SK-N-SH (cell line): ENCODE results near the gene GTF2H4. TPM values are rescaled to one million over a fixed set of nuclear protein-coding genes. Genes with fewer than 3 reads are reported as not detected.

Experiments used
- CTCF ChIA-PET: fragments of 300-600, 350-600 bp; formaldehyde crosslinking; extraction: SDS; loops from one replicate; lab custom pipeline; 2021; lab: Yijun Ruan, JAX
- POLR2A ChIA-PET: fragments of 350-600 bp; sonication (Branson Sonifier 250); formaldehyde crosslinking; extraction: SDS; loops from one replicate; lab custom pipeline; 2020; ENCODE audit warnings: antibody characterized with exemption, inconsistent platforms; lab: Yijun Ruan, JAX
- DNase-seq: peaks from one replicate; pipeline ENCODE4 v3.0.0; 2012
- H2AFZ ChIP-seq: fragments of 200-600 bp; sonication (generic); 2 replicates; pipeline ENCODE4 v1.8.1; 2016; ENCODE audit warnings: antibody characterized with exemption, mild to moderate bottlenecking, low read depth
- H3F3A ChIP-seq: fragments of 200-600 bp; sonication (generic); replicated peaks from 2 replicates; pipeline ENCODE3; 2016; ENCODE audit warnings: antibody characterized with exemption, mild to moderate bottlenecking; ENCODE audit not compliant: insufficient read depth
- H3K27ac ChIP-seq, 2 experiments: fragments of 200-500 bp in 1 of 2; fragments of 200-600 bp in 1 of 2; sonication (Bioruptor generic) in 1 of 2; sonication (generic), shearing (Covaris generic) in 1 of 2; 2 replicates each; pipeline versions ENCODE4 v1.5.1 to v1.6.1; 2014 to 2016; ENCODE audit warnings: low read depth in 2 of 2, inconsistent platforms in 1 of 2, low read length in 1 of 2, mild to moderate bottlenecking in 1 of 2, mixed read lengths in 1 of 2
- H3K27me3 ChIP-seq: fragments of 200-600 bp; sonication (generic), shearing (Covaris generic); 2 replicates; pipeline ENCODE4 v1.6.1; 2016; ENCODE audit warnings: mixed run types; ENCODE audit not compliant: insufficient read depth
- H3K36me3 ChIP-seq, 2 experiments: fragments of 200-500 bp in 1 of 2; fragments of 200-600 bp in 1 of 2; sonication (Bioruptor generic) in 1 of 2; sonication (generic) in 1 of 2; replicated peaks in 1 of 2; 2 replicates each; pipeline versions ENCODE3 to v1.5.1; 2014 to 2016; ENCODE audit warnings: low read length in 1 of 2, mild to moderate bottlenecking in 1 of 2; ENCODE audit not compliant: insufficient read depth in 2 of 2, control insufficient read depth in 1 of 2
- H3K4me1 ChIP-seq, 2 experiments: fragments of 200-500 bp in 1 of 2; fragments of 200-600 bp in 1 of 2; sonication (Bioruptor generic) in 1 of 2; sonication (generic), shearing (Covaris generic) in 1 of 2; 2 replicates each; pipeline versions ENCODE4 v1.5.1 to v1.6.1; 2014 to 2016; ENCODE audit warnings: low read depth in 1 of 2, low read length in 1 of 2, mixed run types in 1 of 2; ENCODE audit not compliant: insufficient read depth in 2 of 2, control insufficient read depth in 1 of 2
- H3K4me2 ChIP-seq: fragments of 200-600 bp; sonication (generic), shearing (Covaris generic); 2 replicates; pipeline ENCODE4 v1.6.1; 2017; ENCODE audit warnings: mixed run types
- H3K4me3 ChIP-seq, 2 experiments: fragments of 200-500 bp in 1 of 2; fragments of 200-600 bp in 1 of 2; sonication (Bioruptor generic) in 1 of 2; sonication (generic), shearing (Covaris generic) in 1 of 2; 2 replicates each; pipeline versions ENCODE4 v1.5.1 to v1.8.1; 2014 to 2016; ENCODE audit warnings: low read depth in 2 of 2, inconsistent platforms in 1 of 2, low read length in 1 of 2, mild to moderate bottlenecking in 1 of 2, mixed read lengths in 1 of 2, moderate library complexity in 1 of 2
- H3K79me2 ChIP-seq: fragments of 200-600 bp; sonication (generic); 2 replicates; pipeline ENCODE4 v1.8.1; 2017; ENCODE audit warnings: mild to moderate bottlenecking; ENCODE audit not compliant: insufficient read depth
- H3K9ac ChIP-seq: fragments of 200-600 bp; sonication (generic); 2 replicates; pipeline ENCODE4 v1.6.1; 2017; ENCODE audit warnings: mixed run types
- H3K9me2 ChIP-seq: fragments of 200-600 bp; sonication (generic); 2 replicates; pipeline ENCODE4 v1.6.1; 2017; ENCODE audit warnings: mixed run types
- H3K9me3 ChIP-seq: fragments of 200-600 bp; sonication (generic); 2 replicates; pipeline ENCODE4 v1.6.1; 2017; ENCODE audit warnings: mixed run types, mild to moderate bottlenecking, moderate library complexity
- H4K20me1 ChIP-seq: fragments of 200-600 bp; sonication (generic); 2 replicates; pipeline ENCODE4 v1.6.1; 2017; ENCODE audit warnings: mild to moderate bottlenecking, mixed run types; ENCODE audit not compliant: insufficient read depth
- CHD2 ChIP-seq: fragments of 150-350 bp; IDR thresholded peaks from 2 replicates; pipeline ENCODE4 v1.6.1; 2018; ENCODE audit warnings: low read length; ENCODE audit not compliant: partially characterized antibody
- EP300 ChIP-seq, 2 experiments: IDR thresholded peaks; 2 replicates each; pipeline versions ENCODE4 v1.4.0 to v1.6.1; 2012; ENCODE audit warnings: borderline replicate concordance in 1 of 2, low read depth in 1 of 2, low read length in 1 of 2
- FOSL2 ChIP-seq: IDR thresholded peaks from 2 replicates; pipeline ENCODE4 v1.4.0; 2012; ENCODE audit warnings: low read depth, mild to moderate bottlenecking, moderate library complexity, borderline replicate concordance
- FOXJ3 ChIP-seq: sonication (generic); formaldehyde crosslinking; IDR thresholded peaks from 2 replicates; pipeline ENCODE4 v1.5.1; 2020; ENCODE audit warnings: mild to moderate bottlenecking, missing genetic modification reagents
- MEF2A ChIP-seq: IDR thresholded peaks from 2 replicates; pipeline ENCODE4 v1.4.0; 2012; ENCODE audit warnings: low read depth, borderline replicate concordance
- NFIC ChIP-seq: IDR thresholded peaks from 2 replicates; pipeline ENCODE4 v1.4.0; 2012; ENCODE audit warnings: borderline replicate concordance
- POLR2AphosphoS5 ChIP-seq: IDR thresholded peaks from 2 replicates; pipeline ENCODE4 v1.6.1; 2012; ENCODE audit warnings: low read depth, low read length
- RAD21 ChIP-seq: IDR thresholded peaks from 2 replicates; pipeline ENCODE4 v1.6.1; 2012; ENCODE audit warnings: mild to moderate bottlenecking, low read length
- RFX5 ChIP-seq: IDR thresholded peaks from 2 replicates; pipeline ENCODE4 v1.6.1; 2012; ENCODE audit warnings: mild to moderate bottlenecking, improper control_type of control experiment, low read length
- RXRA ChIP-seq: IDR thresholded peaks from 2 replicates; pipeline ENCODE4 v1.4.0; 2012; ENCODE audit warnings: low read depth, mild to moderate bottlenecking, borderline replicate concordance
- SIN3A ChIP-seq: IDR thresholded peaks from 2 replicates; pipeline ENCODE4 v1.6.1; 2012; ENCODE audit warnings: low read depth, mild to moderate bottlenecking, low read length, moderate library complexity, borderline replicate concordance
- SMC3 ChIP-seq: IDR thresholded peaks from 2 replicates; pipeline ENCODE4 v1.6.1; 2012; ENCODE audit warnings: low read depth, low read length, improper control_type of control experiment
- WGBS: methylation state at CpG from one replicate; pipeline ENCODE4 v1.1.6; 2017; ENCODE audit warnings: low lambda C conversion rate; 5-methylcytosine and 5-hydroxymethylcytosine counted together
- polyA plus RNA-seq, 3 experiments: library from polyadenylated mRNA; depleted of rRNA; stranded (reverse); fragments of >200 nt; gene quantifications; 2 replicates each; pipeline ENCODE4 v1.2.3, GENCODE V29; 2012
- TF ChIP-seq, protein P1 (sequence below): fragments of 200-600 bp; sonication (generic); IDR thresholded peaks from 2 replicates; pipeline ENCODE4 v1.6.1; 2017; ENCODE audit warnings: antibody characterized with exemption, mild to moderate bottlenecking, moderate library complexity
- TF ChIP-seq, protein P2 (sequence below): IDR thresholded peaks from 2 replicates; pipeline ENCODE4 v1.6.1; 2012; ENCODE audit warnings: mild to moderate bottlenecking, low read depth, low read length, moderate library complexity

Gene GTF2H4
- polyA plus RNA-seq, 1 of the 3 experiments (the other 2 are of a cell fraction): 30.7 TPM

DNA sequence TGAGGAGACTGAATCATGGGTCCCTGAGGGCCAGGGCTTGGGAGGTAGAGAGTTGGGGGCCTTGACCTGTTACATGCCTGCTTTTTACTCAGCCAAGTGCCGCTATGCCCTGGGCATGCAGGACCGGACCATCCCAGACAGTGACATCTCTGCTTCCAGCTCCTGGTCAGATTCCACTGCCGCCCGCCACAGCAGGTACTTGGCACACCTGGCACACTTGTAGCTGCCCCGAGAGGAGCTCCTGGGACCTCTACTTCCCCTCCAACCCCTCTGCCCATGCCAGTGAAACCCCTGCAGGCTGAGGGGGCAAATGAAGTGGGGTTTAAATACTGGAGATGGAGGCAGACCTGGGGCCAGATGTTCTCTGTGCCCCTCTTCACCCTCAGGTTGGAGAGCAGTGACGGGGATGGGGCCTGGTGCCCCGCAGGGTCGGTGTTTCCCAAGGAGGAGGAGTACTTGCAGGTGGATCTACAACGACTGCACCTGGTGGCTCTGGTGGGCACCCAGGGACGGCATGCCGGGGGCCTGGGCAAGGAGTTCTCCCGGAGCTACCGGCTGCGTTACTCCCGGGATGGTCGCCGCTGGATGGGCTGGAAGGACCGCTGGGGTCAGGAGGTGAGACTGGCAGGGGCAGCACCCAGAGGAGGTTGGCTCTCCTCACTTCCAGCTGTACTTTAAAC, 19.1 kb upstream of the GTF2H4 start:
- 100% methylated on average over 1 of the region's 18 CpGs for WGBS
- TF ChIP-seq MEF2A: no peak
- TF ChIP-seq FOSL2: no peak
- H3K27ac ChIP-seq: peak overlapping the region in 1 of 2 experiments; percentile 83; a peak in 2 of 4 replicates
- peak overlapping the region; percentile 99 for H3K4me2 ChIP-seq
- H3K4me3 ChIP-seq: no peak overlapping the region
- no peak overlapping the region for H2AFZ ChIP-seq
- H3K4me1 ChIP-seq: peaks cover 20 to 29% of the 10 kb centered on the region in 2 experiments; a peak in 3 of 4 replicates
- peaks cover 62% of the 10 kb centered on the region for H3K79me2 ChIP-seq
- H3K9ac ChIP-seq: no peak overlapping the region
- ChIA-PET POLR2A (interaction anchor here (0.7 kb wide), 1 partner anchor 18 kb away, joined by 3 read pairs; no protein-coding TSS in a partner anchor), CTCF (interaction anchor here (0.7 to 2.4 kb wide), 8 partner anchors 11 to 348 kb away, joined by 3 to 14 read pairs (median 6); partner anchors contain the start of gene VARS2)
- H3K9me3 ChIP-seq: no peaks in the 10 kb centered on the region
- peaks cover 16% of the 10 kb centered on the region for H3F3A ChIP-seq
- peak; percentile 15 for DNase-seq
- no peaks in the 10 kb centered on the region for H3K9me2 ChIP-seq
- H3K27me3 ChIP-seq: no peaks in the 10 kb centered on the region
- no peaks in the 10 kb centered on the region for H4K20me1 ChIP-seq
- peaks cover 10 to 32% of the 10 kb centered on the region in 2 experiments for H3K36me3 ChIP-seq

DNA sequence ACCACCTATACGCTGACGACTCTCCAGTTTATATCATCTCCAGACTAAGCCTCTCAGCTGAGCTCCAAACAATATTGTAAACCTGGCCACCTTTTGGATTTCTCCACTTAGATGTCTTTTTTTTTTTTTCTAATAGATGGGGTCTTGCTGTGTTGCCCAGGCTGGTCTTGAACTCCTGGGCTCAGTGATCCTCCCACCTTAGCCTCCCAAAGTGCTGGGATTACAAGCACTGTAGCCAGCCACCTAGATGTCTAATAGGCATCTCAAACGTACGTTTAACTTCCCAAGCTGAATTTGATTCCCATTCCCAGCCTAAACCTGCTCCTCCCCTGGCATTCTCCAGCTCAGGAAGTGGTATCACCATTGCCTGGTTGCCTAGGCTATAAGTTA, 18.5 kb upstream of the GTF2H4 start:
- peaks cover 20 to 29% of the 10 kb centered on the region in 2 experiments; a peak in 3 of 4 replicates for H3K4me1 ChIP-seq

DNA sequence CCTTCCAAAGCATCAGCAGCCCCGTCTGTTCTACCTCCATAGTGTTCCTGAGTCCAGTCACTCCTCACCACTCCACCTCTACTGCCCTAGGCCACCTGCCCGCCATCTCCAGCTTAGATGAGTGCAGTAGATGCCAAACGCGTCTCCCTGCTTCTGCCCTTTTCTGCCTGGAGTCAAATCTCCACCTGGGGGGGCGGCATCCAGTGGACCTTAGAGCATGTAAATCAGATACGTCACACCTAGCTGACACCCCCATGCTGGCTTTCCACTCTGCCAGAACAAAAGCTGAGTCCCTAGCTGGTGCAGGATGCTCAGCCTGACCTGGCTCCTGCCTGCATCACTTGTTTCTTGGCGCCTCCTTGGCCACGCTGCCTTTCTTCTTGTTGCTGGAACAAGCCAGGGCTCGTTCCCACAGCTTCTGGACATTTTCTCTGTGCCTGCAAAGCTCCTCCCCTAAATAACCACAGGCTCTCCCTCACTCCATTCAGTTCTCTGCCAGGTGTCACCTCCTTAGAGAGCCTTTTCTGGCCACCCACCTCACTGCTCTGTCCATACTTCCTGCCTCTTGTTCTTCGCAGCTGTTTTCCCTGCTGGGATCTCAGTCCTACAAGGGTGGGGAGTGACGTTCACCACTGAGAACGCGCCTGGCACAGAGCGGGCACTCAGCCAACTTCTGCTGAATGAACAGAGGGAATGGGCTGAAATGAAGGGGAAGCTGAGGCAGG, 17.9 kb upstream of the GTF2H4 start:
- no peaks in the 10 kb centered on the region for H3K9me3 ChIP-seq
- no peak overlapping the region; a peak in 1 of 4 replicates for H3K27ac ChIP-seq
- no peaks in the 10 kb centered on the region for H3K27me3 ChIP-seq
- H3F3A ChIP-seq: peaks cover 16% of the 10 kb centered on the region
- peaks cover 10 to 39% of the 10 kb centered on the region in 2 experiments for H3K36me3 ChIP-seq
- no peak for TF ChIP-seq NFIC
- no peak for TF ChIP-seq RAD21
- no peak for TF ChIP-seq CHD2
- no peak for TF ChIP-seq SMC3
- TF ChIP-seq, protein P1, sequence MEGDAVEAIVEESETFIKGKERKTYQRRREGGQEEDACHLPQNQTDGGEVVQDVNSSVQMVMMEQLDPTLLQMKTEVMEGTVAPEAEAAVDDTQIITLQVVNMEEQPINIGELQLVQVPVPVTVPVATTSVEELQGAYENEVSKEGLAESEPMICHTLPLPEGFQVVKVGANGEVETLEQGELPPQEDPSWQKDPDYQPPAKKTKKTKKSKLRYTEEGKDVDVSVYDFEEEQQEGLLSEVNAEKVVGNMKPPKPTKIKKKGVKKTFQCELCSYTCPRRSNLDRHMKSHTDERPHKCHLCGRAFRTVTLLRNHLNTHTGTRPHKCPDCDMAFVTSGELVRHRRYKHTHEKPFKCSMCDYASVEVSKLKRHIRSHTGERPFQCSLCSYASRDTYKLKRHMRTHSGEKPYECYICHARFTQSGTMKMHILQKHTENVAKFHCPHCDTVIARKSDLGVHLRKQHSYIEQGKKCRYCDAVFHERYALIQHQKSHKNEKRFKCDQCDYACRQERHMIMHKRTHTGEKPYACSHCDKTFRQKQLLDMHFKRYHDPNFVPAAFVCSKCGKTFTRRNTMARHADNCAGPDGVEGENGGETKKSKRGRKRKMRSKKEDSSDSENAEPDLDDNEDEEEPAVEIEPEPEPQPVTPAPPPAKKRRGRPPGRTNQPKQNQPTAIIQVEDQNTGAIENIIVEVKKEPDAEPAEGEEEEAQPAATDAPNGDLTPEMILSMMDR: no peak
- no peak for TF ChIP-seq SIN3A
- TF ChIP-seq RXRA: no peak
- TF ChIP-seq, protein P2, sequence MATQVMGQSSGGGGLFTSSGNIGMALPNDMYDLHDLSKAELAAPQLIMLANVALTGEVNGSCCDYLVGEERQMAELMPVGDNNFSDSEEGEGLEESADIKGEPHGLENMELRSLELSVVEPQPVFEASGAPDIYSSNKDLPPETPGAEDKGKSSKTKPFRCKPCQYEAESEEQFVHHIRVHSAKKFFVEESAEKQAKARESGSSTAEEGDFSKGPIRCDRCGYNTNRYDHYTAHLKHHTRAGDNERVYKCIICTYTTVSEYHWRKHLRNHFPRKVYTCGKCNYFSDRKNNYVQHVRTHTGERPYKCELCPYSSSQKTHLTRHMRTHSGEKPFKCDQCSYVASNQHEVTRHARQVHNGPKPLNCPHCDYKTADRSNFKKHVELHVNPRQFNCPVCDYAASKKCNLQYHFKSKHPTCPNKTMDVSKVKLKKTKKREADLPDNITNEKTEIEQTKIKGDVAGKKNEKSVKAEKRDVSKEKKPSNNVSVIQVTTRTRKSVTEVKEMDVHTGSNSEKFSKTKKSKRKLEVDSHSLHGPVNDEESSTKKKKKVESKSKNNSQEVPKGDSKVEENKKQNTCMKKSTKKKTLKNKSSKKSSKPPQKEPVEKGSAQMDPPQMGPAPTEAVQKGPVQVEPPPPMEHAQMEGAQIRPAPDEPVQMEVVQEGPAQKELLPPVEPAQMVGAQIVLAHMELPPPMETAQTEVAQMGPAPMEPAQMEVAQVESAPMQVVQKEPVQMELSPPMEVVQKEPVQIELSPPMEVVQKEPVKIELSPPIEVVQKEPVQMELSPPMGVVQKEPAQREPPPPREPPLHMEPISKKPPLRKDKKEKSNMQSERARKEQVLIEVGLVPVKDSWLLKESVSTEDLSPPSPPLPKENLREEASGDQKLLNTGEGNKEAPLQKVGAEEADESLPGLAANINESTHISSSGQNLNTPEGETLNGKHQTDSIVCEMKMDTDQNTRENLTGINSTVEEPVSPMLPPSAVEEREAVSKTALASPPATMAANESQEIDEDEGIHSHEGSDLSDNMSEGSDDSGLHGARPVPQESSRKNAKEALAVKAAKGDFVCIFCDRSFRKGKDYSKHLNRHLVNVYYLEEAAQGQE: no peak
- no peak for TF ChIP-seq RFX5
- CTCF ChIA-PET: interaction anchor here (0.6 to 2.4 kb wide), 10 partner anchors 9 to 407 kb away, joined by 3 to 14 read pairs (median 4); partner anchors contain the start of gene VARS2
- POLR2A ChIA-PET: interaction anchor here (0.7 kb wide), 1 partner anchor 17 kb away, joined by 3 read pairs; no protein-coding TSS in a partner anchor
- peaks cover 20 to 26% of the 10 kb centered on the region in 2 experiments; a peak in 3 of 4 replicates for H3K4me1 ChIP-seq
- WGBS: 93% methylated on average over 14 of the region's 14 CpGs
- peaks cover 57% of the 10 kb centered on the region for H3K79me2 ChIP-seq
- no peak overlapping the region for H3K9ac ChIP-seq
- H3K9me2 ChIP-seq: no peaks in the 10 kb centered on the region
- no peak overlapping the region for H2AFZ ChIP-seq
- DNase-seq: peak; percentile 32
- no peak overlapping the region for H3K4me3 ChIP-seq
- H4K20me1 ChIP-seq: no peaks in the 10 kb centered on the region
- H3K4me2 ChIP-seq: no peak overlapping the region

More for the DNA sequence above, 18.5 kb upstream of the GTF2H4 start:
- Histone ChIP-seq H3K9me3 (no peaks in the 10 kb centered on the region), H3K4me3 (no peak overlapping the region), H3F3A (peaks cover 16% of the 10 kb centered on the region), H3K27ac (no peak overlapping the region), H3K9me2 (no peaks in the 10 kb centered on the region), H3K4me2 (no peak overlapping the region), H3K36me3 (peaks cover 10 to 35% of the 10 kb centered on the region in 2 experiments), H3K79me2 (peaks cover 62% of the 10 kb centered on the region), H4K20me1 (no peaks in the 10 kb centered on the region), H2AFZ (no peak overlapping the region), H3K9ac (no peak overlapping the region), H3K27me3 (no peaks in the 10 kb centered on the region)
- WGBS: 89% methylated on average over 4 of the region's 4 CpGs
- DNase-seq: no peak
- TF ChIP-seq SMC3 (no peak), RFX5 (no peak), EP300 (IDR thresholded peaks at IDR 0.05; ENCODE audit: borderline replicate concordance in 1 of 2, low read depth in 1 of 2, low read length in 1 of 2) (no peak), FOXJ3 (CRISPR knock-in tag) (no peak), POLR2AphosphoS5 (no peak)
- ChIA-PET CTCF (interaction anchor here (0.7 to 2.4 kb wide), 8 partner anchors 10 to 348 kb away, joined by 3 to 14 read pairs (median 6); partner anchors contain the start of gene VARS2), POLR2A (interaction anchor here (0.7 kb wide), 1 partner anchor 18 kb away, joined by 3 read pairs; no protein-coding TSS in a partner anchor)
